ENCODE results near the gene GPR137.

GPR137 gene

DNA sequence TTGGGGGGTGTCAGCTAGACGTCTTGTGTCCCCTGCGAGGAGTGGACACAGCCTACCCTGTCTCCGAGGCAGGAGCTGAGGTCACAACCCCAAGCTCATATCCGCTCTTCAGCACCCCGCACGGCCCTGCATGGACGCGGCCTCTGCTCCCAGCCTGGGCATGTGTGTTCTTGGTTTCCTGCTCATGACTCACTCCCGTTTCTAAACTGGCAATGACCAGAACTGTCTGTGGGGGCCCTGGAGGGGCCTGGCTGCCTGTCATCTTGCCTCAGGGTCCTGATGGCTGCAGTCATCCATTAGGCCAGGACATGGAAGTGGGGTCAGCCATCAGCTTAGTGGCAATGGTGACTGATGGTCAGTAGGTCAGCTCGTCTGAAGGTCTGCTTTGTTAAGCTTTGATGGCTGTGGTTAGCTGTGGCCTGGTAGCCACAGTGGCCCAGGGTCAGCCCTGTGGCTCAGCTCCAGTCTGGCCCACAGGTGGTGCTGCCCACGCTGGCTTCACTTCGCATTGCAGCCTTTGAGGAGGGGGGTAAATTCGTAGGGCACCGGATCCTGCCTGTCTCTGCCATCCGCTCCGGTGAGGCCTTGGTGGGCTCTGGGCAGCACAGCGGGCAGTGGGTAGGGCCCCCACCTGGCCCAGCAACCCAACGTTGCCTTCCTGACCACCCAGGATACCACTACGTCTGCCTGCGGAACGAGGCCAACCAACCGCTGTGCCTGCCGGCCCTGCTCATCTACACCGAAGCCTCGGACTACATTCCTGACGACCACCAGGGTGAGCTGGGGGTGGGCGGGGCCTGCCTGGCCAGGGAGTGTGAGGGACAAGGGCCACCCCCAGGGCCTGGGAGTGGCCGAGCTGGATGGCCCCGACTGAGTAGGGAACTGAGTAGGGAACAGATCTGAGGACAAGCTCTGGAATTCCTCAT is 22.4 kb upstream of the GPR137 start:
- Histone ChIP-seq H3K9me3 (ENCODE audit: low read length) (no peaks in the 10 kb centered on the region), H3K4me1 (ENCODE audit: insufficient read depth, low read length) (peaks cover under 1% of the 10 kb centered on the region), H3K27me3 (ENCODE audit: insufficient read depth, low read length) (no peaks in the 10 kb centered on the region), H3K36me3 (ENCODE audit: insufficient read depth, low read length) (peaks cover 48% of the 10 kb centered on the region), H3K4me3 (ENCODE audit: low read length) (no peak overlapping the region), H2AFZ (ENCODE audit: low read depth, low read length) (no peak overlapping the region)

DNA sequence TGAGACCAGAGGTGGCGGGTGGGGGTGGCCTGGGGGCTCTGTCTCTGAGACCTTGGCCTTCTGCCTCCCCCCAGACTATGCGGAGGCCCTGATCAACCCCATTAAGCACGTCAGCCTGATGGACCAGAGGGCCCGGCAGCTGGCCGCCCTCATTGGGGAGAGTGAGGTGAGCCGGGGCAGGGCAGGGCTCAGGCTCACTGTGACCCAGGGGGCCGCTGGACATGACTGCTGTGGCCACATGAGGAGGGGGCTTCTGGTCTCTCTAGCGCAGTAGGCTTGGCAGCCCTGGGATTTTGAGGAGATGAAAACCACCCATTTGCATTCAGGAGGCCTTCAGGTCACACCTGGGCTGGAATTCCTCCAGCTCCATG is 21.7 kb upstream of the GPR137 start:
- peaks cover 7% of the 10 kb centered on the region for H3K4me1 ChIP-seq (ENCODE audit: insufficient read depth, low read length)
- H3K27me3 ChIP-seq (ENCODE audit: insufficient read depth, low read length): no peaks in the 10 kb centered on the region
- H3K36me3 ChIP-seq (ENCODE audit: insufficient read depth, low read length): peaks cover 43% of the 10 kb centered on the region
- no peak overlapping the region for H3K4me3 ChIP-seq (ENCODE audit: low read length)
- H2AFZ ChIP-seq (ENCODE audit: low read depth, low read length): no peak overlapping the region
- no peaks in the 10 kb centered on the region for H3K9me3 ChIP-seq (ENCODE audit: low read length)

DNA sequence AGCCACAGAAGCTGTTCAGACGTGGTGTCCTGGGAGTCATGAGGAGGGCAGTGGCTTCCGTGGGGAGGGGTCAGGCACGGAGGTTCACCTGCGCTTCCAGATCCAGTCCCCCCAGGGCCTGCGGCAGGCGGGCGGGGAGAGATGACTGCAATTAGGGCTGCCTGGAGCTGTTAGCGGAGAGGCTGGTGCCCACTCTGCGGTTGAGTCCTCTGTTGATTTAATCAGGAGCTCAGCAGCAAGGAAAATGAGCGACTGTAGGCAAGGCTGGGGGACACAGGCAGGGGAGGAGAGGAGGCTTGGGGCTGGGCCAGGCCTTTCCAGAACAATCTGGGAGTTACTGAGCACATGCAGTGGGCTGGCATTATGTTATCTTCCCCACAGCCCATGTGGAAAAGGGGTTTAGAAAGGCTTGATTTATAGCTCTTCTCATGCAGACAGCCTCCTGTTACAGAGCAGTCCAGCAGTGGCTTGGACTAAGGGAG is 21.2 kb upstream of the GPR137 start:
- H3K4me1 ChIP-seq (ENCODE audit: insufficient read depth, low read length): peaks cover 9% of the 10 kb centered on the region
- no peak overlapping the region for H2AFZ ChIP-seq (ENCODE audit: low read depth, low read length)
- no peaks in the 10 kb centered on the region for H3K9me3 ChIP-seq (ENCODE audit: low read length)
- no peaks in the 10 kb centered on the region for H3K27me3 ChIP-seq (ENCODE audit: insufficient read depth, low read length)
- no peak overlapping the region for H3K4me3 ChIP-seq (ENCODE audit: low read length)
- H3K36me3 ChIP-seq (ENCODE audit: insufficient read depth, low read length): peaks cover 40% of the 10 kb centered on the region

DNA sequence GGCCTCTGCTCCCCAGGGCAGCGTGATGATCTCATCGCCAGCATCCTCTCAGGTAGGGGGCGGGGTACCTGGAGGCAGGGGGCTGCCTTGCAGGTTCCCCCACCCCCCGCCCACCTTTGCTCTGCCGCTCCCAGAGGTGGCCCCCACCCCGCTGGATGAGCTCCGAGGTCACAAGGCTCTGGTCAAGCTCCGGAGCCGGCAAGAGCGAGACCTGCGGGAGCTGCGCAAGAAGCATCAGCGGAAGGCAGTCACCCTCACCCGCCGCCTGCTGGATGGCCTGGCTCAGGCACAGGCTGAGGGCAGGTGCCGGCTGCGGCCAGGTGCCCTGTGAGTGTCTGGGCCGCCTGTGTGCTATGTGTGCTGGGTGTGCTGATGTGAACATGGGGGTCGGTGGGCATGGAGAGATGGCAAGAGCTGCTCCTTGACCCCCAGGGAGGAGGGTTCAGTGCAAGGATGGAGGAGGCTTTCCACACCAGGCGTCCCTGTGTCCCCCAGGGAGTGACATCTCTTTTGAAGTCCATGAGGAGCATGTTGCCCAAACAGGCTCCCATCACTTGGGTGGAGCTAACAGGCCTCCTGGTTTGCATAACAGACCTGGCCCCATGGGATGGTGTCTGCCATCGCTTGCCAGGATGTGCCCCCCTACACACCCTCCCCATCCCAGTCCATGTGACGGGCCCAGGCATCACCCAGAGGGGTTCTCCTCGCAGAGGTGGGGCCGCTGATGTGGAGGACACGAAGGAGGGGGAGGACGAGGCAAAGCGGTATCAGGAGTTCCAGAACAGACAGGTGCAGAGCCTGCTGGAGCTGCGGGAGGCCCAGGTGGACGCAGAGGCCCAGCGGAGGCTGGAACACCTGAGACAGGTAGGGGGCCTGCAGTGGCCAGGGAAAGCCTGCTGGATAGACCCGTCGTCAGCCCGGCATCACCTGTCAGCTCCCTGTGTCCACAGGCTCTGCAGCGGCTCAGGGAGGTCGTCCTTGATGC is 20.2 kb upstream of the GPR137 start:
- Histone ChIP-seq H3K4me3 (ENCODE audit: low read length) (no peak overlapping the region), H3K9me3 (ENCODE audit: low read length) (no peaks in the 10 kb centered on the region), H3K4me1 (ENCODE audit: insufficient read depth, low read length) (peaks cover 11% of the 10 kb centered on the region), H3K27me3 (ENCODE audit: insufficient read depth, low read length) (no peaks in the 10 kb centered on the region), H3K36me3 (ENCODE audit: insufficient read depth, low read length) (peaks cover 31% of the 10 kb centered on the region), H2AFZ (ENCODE audit: low read depth, low read length) (no peak overlapping the region)

DNA sequence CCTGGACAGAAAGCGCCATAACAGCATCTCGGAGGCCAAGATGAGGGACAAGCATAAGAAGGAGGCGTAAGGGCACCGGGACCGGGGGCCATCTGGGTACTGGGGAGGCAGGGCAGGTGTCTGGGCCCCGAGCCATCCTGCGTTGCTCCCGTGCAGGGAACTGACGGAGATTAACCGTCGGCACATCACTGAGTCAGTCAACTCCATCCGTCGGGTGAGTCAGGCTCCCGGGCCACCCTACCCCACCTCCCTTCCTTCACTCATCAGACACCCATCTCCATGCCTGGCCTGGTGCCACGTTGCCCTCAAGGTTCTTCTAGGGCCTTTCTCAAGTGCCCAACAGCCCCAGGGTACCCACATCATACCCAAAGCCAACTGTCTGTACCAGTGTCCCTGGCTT is 19.3 kb upstream of the GPR137 start:
- Histone ChIP-seq H3K36me3 (ENCODE audit: insufficient read depth, low read length) (peaks cover 27% of the 10 kb centered on the region), H3K27me3 (ENCODE audit: insufficient read depth, low read length) (no peaks in the 10 kb centered on the region), H3K9me3 (ENCODE audit: low read length) (no peaks in the 10 kb centered on the region), H3K4me1 (ENCODE audit: insufficient read depth, low read length) (peaks cover 13% of the 10 kb centered on the region), H2AFZ (ENCODE audit: low read depth, low read length) (no peak overlapping the region), H3K4me3 (ENCODE audit: low read length) (no peak overlapping the region)

DNA sequence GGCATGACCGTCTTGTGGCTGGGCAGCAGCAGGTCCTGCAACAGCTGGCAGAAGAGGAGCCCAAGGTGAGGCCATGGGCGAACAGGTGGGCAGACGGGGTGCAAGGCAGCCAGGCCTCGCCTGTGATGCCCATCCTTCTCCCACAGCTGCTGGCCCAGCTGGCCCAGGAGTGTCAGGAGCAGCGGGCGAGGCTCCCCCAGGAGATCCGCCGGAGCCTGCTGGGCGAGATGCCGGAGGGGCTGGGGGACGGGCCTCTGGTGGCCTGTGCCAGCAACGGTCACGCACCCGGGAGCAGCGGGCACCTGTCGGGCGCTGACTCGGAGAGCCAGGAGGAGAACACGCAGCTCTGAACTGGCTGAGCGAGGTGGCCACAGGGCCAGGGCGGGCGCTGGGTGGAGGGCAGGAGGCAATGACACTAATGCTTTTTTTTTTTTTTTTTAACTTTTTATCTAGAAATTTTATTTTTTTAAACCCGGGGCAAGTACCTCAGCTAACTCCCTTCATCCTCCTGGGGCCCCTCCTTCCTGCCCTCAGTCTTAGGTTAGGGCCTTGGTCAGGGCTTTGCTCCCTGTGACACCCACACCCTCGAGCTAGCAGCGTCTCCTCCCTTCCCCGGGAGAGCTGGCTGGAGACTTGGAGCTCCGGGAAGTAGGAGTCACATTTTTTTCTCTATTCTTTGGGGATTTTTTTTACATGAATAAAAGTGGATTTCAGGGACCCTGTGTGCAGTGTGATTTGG is 18.3 kb upstream of the GPR137 start:
- no peak overlapping the region for H3K4me3 ChIP-seq (ENCODE audit: low read length)
- H2AFZ ChIP-seq (ENCODE audit: low read depth, low read length): no peak overlapping the region
- H3K9me3 ChIP-seq (ENCODE audit: low read length): no peaks in the 10 kb centered on the region
- peaks cover 22% of the 10 kb centered on the region for H3K4me1 ChIP-seq (ENCODE audit: insufficient read depth, low read length)
- peaks cover 17% of the 10 kb centered on the region for H3K36me3 ChIP-seq (ENCODE audit: insufficient read depth, low read length)
- H3K27me3 ChIP-seq (ENCODE audit: insufficient read depth, low read length): no peaks in the 10 kb centered on the region

DNA sequence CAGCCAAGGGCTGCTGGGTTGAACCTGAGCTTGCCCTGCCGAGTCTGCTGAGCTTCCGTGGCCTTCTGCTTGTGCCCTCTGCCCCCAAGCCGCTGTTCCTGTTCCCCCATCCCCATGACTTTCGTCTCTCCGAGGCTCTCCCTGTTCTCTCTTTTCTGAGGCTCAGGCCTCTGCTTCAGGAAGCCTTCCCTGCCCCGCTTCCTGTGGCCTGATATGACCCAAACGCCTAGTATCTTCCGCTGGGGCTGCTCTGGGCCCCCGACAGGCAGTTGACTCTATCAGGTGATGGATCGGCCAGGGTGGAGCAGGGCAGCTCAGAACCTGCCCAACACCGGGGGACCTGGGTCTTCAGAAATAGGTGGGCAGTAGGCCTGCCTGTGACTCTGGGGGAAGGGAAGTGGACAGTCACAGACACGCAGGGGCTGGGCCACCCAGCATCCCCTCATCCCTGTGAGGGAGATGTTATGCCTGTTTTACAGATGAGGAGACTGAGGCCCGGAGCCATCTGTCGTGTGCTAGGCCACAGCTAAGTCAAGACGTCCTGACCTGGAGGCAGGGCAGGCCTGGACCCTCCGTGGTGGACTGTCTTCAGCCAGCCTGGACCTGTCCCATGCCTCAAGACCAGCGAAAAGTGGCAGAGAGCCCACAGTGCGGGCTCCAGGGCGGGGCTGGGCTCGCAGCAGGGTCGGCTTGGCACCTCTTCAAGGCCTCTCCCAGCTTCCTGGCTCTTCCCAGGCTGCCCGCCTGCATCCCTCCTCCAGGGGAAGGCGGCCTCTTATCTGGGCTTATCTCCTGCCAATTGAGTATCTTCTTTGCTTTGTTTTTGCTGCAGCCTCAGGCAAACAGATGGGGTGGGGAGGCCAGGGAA is 17.4 kb upstream of the GPR137 start:
- Histone ChIP-seq H3K27me3 (ENCODE audit: insufficient read depth, low read length) (no peaks in the 10 kb centered on the region), H3K4me3 (ENCODE audit: low read length) (peak overlapping the region; percentile 50), H3K36me3 (ENCODE audit: insufficient read depth, low read length) (peaks cover 9% of the 10 kb centered on the region), H2AFZ (ENCODE audit: low read depth, low read length) (no peak overlapping the region), H3K4me1 (ENCODE audit: insufficient read depth, low read length) (peaks cover 23% of the 10 kb centered on the region), H3K9me3 (ENCODE audit: low read length) (no peaks in the 10 kb centered on the region)

DNA sequence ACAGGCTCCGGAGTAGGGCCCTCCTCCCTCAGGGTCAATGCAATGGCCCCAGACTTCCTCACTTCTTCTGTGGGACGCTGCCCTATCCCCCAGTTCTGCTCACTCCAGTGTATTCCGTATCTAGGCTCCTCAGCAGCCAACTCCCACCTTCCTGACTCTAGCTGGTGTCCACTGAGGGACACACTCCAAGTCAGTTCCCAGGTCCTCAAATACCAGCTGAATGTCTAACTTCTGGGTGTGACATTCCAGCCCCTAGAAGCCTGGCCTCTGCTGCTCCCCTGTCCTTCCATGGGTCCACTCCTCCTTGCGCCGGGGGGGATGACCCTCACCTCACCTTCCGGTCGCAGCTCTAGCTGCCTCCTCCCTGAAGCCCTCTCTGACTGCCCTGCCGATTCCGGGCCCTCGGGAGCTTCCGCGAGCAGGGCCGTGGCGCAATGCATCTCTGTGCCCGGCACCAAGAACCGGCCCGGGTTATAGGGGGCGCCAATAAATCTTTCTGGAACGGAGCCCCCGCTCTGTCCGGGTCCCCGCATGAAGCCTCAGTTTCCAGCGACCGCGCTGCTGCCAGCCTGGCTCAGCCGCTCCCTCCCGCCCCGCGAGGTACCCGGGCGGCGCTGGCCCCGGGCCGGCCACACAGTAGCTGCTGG is 16.6 kb upstream of the GPR137 start:
- Histone ChIP-seq H2AFZ (ENCODE audit: low read depth, low read length) (peak overlapping the region; percentile 46), H3K27me3 (ENCODE audit: insufficient read depth, low read length) (no peaks in the 10 kb centered on the region), H3K4me3 (ENCODE audit: low read length) (peak overlapping the region; percentile 50), H3K9me3 (ENCODE audit: low read length) (no peaks in the 10 kb centered on the region), H3K4me1 (ENCODE audit: insufficient read depth, low read length) (peaks cover 23% of the 10 kb centered on the region), H3K36me3 (ENCODE audit: insufficient read depth, low read length) (peaks cover 7% of the 10 kb centered on the region)

DNA sequence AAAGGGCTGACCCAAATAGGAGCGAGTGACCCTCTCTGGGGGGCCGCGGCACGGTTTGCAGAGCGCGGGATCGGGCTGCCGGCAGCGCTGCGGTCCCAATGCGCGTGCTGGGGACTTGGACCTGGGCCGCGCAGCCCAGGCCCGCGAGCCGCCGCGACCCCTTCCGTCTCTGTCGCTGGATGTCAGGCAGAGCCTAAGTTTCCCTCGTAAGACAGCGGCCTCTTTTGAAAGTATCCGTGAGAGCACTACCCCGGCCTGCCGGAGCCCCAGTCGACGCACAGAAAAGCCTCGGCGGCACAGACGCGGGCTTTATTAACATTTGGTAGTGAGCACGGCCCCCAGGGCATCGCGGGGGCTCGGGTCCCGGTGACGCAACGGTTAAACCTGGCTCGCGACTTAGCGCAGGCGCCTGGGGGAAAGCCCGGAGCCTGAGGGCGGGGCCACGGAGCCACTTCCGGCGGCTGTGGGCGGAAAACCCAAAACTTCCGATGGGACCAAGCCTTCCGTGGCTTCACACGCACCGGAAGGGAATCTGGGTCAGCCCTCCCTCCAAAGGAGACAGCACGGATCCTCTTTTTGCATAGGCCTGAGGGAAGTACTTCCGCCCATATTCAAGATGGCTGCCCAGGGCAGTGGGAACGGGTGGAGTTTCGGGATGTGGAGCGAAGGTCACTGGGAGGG is 16.0 kb upstream of the GPR137 start:
- Histone ChIP-seq H3K36me3 (ENCODE audit: insufficient read depth, low read length) (peaks cover 7% of the 10 kb centered on the region), H2AFZ (ENCODE audit: low read depth, low read length) (peak overlapping the region; percentile 46), H3K4me3 (ENCODE audit: low read length) (peak overlapping the region; percentile 67), H3K27me3 (ENCODE audit: insufficient read depth, low read length) (no peaks in the 10 kb centered on the region), H3K4me1 (ENCODE audit: insufficient read depth, low read length) (peaks cover 23% of the 10 kb centered on the region), H3K9me3 (ENCODE audit: low read length) (no peaks in the 10 kb centered on the region)

DNA sequence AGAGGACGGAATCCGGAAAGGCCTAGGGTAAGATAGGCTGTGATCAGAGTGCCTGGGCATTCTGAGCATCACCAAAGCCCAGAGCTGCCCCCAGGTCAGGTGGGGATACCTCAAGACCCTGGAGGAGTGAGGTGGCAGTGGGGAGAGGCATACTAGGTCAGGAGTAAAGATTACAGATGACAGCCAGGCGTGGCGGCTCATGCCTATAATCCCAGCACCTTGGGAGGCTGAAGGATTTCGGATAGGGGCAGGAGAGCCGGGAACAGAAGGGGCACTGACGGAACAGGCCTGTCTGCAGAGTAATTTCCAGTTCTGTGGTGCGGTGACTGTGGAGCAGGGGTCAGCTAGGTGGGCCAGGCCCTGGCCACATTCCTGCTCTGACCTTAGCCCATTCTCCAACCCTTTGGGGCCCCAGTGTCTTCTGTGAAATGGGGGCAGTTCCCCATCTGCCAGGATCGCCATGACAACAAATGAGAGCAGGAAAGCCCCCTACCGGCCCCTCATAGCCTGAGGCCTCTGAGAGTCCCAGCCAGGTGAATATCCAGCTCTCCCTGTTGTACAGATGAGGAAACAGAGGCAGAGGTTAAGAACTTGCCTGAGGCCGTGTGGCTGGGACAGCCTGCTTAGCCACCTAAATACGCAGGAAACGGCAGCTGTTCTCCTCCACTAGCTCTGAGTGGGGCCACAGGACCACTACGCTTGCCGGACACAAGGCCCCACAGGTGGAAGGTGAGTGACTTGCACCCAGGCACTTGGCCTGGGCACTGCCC is 10.4 kb upstream of the GPR137 start:
- Histone ChIP-seq H3K27me3 (ENCODE audit: insufficient read depth, low read length) (no peaks in the 10 kb centered on the region), H3K4me1 (ENCODE audit: insufficient read depth, low read length) (peaks cover 21% of the 10 kb centered on the region), H2AFZ (ENCODE audit: low read depth, low read length) (no peak overlapping the region), H3K4me3 (ENCODE audit: low read length) (no peak overlapping the region), H3K36me3 (ENCODE audit: insufficient read depth, low read length) (peaks cover 22% of the 10 kb centered on the region), H3K9me3 (ENCODE audit: low read length) (no peaks in the 10 kb centered on the region)

DNA sequence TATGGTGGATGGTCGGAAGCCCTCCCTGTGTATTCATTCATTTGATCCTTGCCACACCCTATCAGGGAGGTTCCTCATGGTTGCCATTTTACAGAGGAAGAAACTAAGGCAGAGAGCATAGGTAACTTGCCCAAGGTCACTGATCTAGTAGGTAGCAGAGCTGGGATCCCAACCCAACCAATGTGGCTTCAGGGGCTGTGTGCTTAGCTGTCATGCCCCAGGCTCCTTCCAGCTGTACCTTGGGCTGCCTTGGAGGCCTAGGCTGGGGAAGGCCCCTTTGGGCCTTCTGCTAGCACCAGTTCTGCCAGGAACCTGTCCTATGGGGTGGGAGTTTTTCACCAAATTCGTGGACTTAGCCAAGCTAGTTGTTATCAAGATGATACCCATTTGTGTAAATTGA is 9.8 kb upstream of the GPR137 start:
- H3K27me3 ChIP-seq (ENCODE audit: insufficient read depth, low read length): no peaks in the 10 kb centered on the region
- H3K4me3 ChIP-seq (ENCODE audit: low read length): no peak overlapping the region
- peaks cover 22% of the 10 kb centered on the region for H3K36me3 ChIP-seq (ENCODE audit: insufficient read depth, low read length)
- H2AFZ ChIP-seq (ENCODE audit: low read depth, low read length): no peak overlapping the region
- H3K9me3 ChIP-seq (ENCODE audit: low read length): no peaks in the 10 kb centered on the region
- H3K4me1 ChIP-seq (ENCODE audit: insufficient read depth, low read length): peaks cover 18% of the 10 kb centered on the region

Data from neuron (in vitro differentiated cells).